ENCODE measurements around the gene GAK. TPM values are rescaled to one million over a fixed set of nuclear protein-coding genes. Genes with fewer than 3 reads are reported as not detected.

Gene GAK
- total RNA-seq, 1 experiment from 2014 or later = 86.6 TPM

DNA sequence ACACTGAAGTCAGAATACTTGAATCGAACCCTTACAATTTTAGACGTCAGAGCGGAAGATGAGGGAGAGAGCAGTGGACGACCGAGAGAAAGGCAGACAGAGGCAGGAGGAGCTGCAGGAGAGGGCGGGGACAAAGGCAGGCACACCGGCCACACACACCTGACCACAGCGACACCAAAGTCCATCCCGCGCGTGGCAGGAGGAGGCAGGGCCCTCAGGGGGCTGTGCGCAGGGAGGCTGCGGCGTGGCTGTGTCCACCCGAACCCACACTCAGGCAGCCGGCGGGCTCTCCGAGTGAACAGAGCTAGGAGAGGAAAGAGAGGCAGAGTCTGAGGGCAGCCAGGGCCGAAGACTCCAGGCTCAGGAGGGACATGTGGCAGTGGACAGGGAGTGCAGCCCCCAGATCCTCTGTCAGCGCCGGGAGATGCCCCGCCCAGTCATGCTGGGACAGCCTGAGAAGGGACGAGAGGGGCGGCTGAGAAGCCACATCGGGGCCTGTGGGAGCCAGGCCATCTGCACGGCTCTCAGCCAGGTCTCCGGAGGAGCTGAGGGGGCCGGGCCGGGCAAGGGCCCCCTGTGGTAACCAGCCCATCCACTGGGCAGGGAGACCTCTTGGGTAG, 20.1 kb downstream of the GAK start:
- Histone ChIP-seq H3K36me3 (ENCODE audit: control insufficient read depth, insufficient read depth, low read length) (0 out of 2 replicates have a peak, but pooled peaks cover 2% of the 10 kb centered on the region), H3K4me3 (ENCODE audit: low read depth in 2 of 2, low read length in 2 of 2) (no peak overlapping the region), H3K9me3 (ENCODE audit: control insufficient read depth, insufficient read depth, low read depth, low read length) (no peaks in the 10 kb centered on the region), H3K4me1 (ENCODE audit: control insufficient read depth, insufficient read depth, low read length) (no peaks in the 10 kb centered on the region), H3K27ac (ENCODE audit: low read length) (no peak overlapping the region), H3K27me3 (ENCODE audit: control insufficient read depth, insufficient read depth, low read length) (no peaks in the 10 kb centered on the region)
- ATAC-seq (no peak), DNase-seq (ENCODE audit: low read depth, low spot score) (no peak)
- in situ Hi-C loops (cut with HindIII; ENCODE audit: low pct_unique_long_range_greater_than_20kb, low sequenced_read_pairs) = no loop called here
- TF ChIP-seq SIN3A (IDR thresholded peaks at IDR 0.05; ENCODE audit: borderline replicate concordance, insufficient read depth, low read depth, low read length) (no peak), TCF7L2 (IDR thresholded peaks at IDR 0.05; ENCODE audit: low read depth, low read length) (no peak), POLR2AphosphoS5 (IDR thresholded peaks at IDR 0.05; ENCODE audit: low read depth, low read length) (no peak), CTCF (IDR thresholded peaks at IDR 0.05) (no peak)
- TF ChIP-seq, protein P1, sequence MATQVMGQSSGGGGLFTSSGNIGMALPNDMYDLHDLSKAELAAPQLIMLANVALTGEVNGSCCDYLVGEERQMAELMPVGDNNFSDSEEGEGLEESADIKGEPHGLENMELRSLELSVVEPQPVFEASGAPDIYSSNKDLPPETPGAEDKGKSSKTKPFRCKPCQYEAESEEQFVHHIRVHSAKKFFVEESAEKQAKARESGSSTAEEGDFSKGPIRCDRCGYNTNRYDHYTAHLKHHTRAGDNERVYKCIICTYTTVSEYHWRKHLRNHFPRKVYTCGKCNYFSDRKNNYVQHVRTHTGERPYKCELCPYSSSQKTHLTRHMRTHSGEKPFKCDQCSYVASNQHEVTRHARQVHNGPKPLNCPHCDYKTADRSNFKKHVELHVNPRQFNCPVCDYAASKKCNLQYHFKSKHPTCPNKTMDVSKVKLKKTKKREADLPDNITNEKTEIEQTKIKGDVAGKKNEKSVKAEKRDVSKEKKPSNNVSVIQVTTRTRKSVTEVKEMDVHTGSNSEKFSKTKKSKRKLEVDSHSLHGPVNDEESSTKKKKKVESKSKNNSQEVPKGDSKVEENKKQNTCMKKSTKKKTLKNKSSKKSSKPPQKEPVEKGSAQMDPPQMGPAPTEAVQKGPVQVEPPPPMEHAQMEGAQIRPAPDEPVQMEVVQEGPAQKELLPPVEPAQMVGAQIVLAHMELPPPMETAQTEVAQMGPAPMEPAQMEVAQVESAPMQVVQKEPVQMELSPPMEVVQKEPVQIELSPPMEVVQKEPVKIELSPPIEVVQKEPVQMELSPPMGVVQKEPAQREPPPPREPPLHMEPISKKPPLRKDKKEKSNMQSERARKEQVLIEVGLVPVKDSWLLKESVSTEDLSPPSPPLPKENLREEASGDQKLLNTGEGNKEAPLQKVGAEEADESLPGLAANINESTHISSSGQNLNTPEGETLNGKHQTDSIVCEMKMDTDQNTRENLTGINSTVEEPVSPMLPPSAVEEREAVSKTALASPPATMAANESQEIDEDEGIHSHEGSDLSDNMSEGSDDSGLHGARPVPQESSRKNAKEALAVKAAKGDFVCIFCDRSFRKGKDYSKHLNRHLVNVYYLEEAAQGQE (IDR thresholded peaks at IDR 0.05; ENCODE audit: insufficient read depth in 1 of 2, low read depth in 2 of 2, low read length in 1 of 2) = no peak
- POLR2A ChIA-PET = no interaction called here
- no TSS peak for BruUV-seq (replicated peaks)
- CTCF ChIA-PET = interaction anchor here (0.6 kb wide), 1 partner anchor 128 kb away, joined by 6 read pairs; no protein-coding TSS in a partner anchor
- intact Hi-C loops (cut with micrococcal nuclease; ENCODE audit: unreplicated experiment) = no loop called here

DNA sequence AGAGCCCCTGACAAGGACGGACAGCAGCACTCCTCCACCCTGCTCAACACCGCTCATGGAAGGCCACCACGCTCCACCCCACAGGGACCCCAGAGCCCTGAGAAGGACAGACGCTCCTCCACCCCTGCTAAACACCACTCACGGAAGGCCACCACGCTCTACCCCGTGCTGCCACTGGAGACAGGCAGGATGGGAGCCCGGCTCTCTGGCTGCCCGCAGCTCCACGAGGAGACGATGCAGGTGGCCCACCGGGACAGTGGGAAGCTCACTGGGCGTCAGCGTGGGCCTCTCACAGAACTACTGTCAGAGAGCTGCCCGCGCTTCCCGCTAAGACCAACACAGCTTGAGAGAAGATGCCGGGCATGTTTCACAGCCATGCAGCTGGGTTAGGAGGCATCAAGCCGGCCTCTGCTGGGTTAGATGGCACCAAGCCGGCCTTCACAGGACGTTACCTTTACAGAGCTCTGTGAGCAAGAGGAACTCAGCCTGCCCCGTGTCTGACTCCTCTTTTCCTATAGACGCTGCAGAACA, 20.8 kb downstream of the GAK start:
- ChIA-PET POLR2A (no interaction called here), CTCF (interaction anchor here (0.6 kb wide), 1 partner anchor 127 kb away, joined by 6 read pairs; no protein-coding TSS in a partner anchor)
- TF ChIP-seq, protein P1 (IDR thresholded peaks at IDR 0.05; ENCODE audit: insufficient read depth in 1 of 2, low read depth in 2 of 2, low read length in 1 of 2) = no peak
- in situ Hi-C loops (cut with HindIII; ENCODE audit: low pct_unique_long_range_greater_than_20kb, low sequenced_read_pairs) = no loop called here
- Histone ChIP-seq H3K36me3 (ENCODE audit: control insufficient read depth, insufficient read depth, low read length) (0 out of 2 replicates have a peak, but pooled peaks cover 2% of the 10 kb centered on the region), H3K4me3 (ENCODE audit: low read depth in 2 of 2, low read length in 2 of 2) (no peak overlapping the region), H3K9me3 (ENCODE audit: control insufficient read depth, insufficient read depth, low read depth, low read length) (no peaks in the 10 kb centered on the region), H3K4me1 (ENCODE audit: control insufficient read depth, insufficient read depth, low read length) (no peaks in the 10 kb centered on the region), H3K27me3 (ENCODE audit: control insufficient read depth, insufficient read depth, low read length) (no peaks in the 10 kb centered on the region), H3K27ac (ENCODE audit: low read length) (no peak overlapping the region)
- intact Hi-C loops (cut with micrococcal nuclease; ENCODE audit: unreplicated experiment) = no loop called here
- DNase-seq (ENCODE audit: low read depth, low spot score) = no peak
- ATAC-seq = no peak
- no TSS peak for BruUV-seq (replicated peaks)

All from Panc1 (cell line).